Caco-2 (cell line): Measurements from ENCODE around the gene SMIM10L2A. TPM values are rescaled to one million over a fixed set of nuclear protein-coding genes. Genes with fewer than 3 reads are reported as not detected.

Experiments
- BruUV-seq: library from RNA; stranded (reverse); fragments of 400-500 nt; replicated peaks from 2 replicates; lab custom pipeline; 2021; lab: Mats Ljungman, UMichigan
- CTCF ChIA-PET: fragments of 300-600 bp; sonication (Branson Sonifier 250); formaldehyde crosslinking; loops from one replicate; lab custom pipeline; 2022; ENCODE audit warnings: antibody characterized with exemption; lab: Charles Lee
- POLR2A ChIA-PET: fragments of 300-600 bp; sonication (Branson Sonifier 250); formaldehyde crosslinking; loops from one replicate; lab custom pipeline; 2022; ENCODE audit warnings: antibody characterized with exemption; lab: Charles Lee
- DNase-seq, 2 experiments: peaks; one replicate each; pipeline versions ENCODE4 v3.0.0 to v3.0.0-alpha.2; 2020 to 2022
- H3K27me3 ChIP-seq: replicated peaks from 2 replicates; pipeline ENCODE4 v1.6.0; 2011; ENCODE audit warnings: low read length; ENCODE audit not compliant: control insufficient read depth, insufficient read depth
- H3K36me3 ChIP-seq: 2 replicates; pipeline ENCODE4 v1.5.1; 2011; ENCODE audit warnings: low read length; ENCODE audit not compliant: control insufficient read depth, insufficient read depth
- H3K4me1 ChIP-seq: fragments of 250-450 bp; sonication (Bioruptor Pico); 2 replicates; pipeline ENCODE4 v1.5.1; 2020; ENCODE audit warnings: mild to moderate bottlenecking
- H3K4me3 ChIP-seq: 2 replicates; pipeline ENCODE4 v1.5.1; 2011; ENCODE audit warnings: low read depth, mild to moderate bottlenecking, control low read depth, low read length
- H3K9me3 ChIP-seq: fragments of 250-450 bp; sonication (Bioruptor Pico); 2 replicates; pipeline ENCODE4 v1.5.1; 2020; ENCODE audit warnings: mild to moderate bottlenecking, moderate library complexity
- H3K27ac Mint-ChIP-seq: one replicate; pipeline ENCODE4 v1.8.0; 2022; ENCODE audit warnings: mixed read lengths; ENCODE audit not compliant: unreplicated experiment
- H3K27me3 Mint-ChIP-seq: one replicate; pipeline ENCODE4 v1.8.0; 2022; ENCODE audit warnings: mixed read lengths; ENCODE audit not compliant: insufficient read depth, unreplicated experiment
- H3K36me3 Mint-ChIP-seq: one replicate; pipeline ENCODE4 v1.8.0; 2022; ENCODE audit warnings: mild to moderate bottlenecking, mixed read lengths; ENCODE audit not compliant: insufficient read depth, unreplicated experiment
- H3K4me1 Mint-ChIP-seq: one replicate; pipeline ENCODE4 v1.8.0; 2022; ENCODE audit warnings: low read depth, mixed read lengths; ENCODE audit not compliant: unreplicated experiment
- H3K4me3 Mint-ChIP-seq: one replicate; pipeline ENCODE4 v1.8.0; 2022; ENCODE audit warnings: mild to moderate bottlenecking, moderate library complexity, mixed read lengths; ENCODE audit not compliant: unreplicated experiment
- H3K9me3 Mint-ChIP-seq: one replicate; pipeline ENCODE4 v1.8.0; 2022; ENCODE audit warnings: mixed read lengths; ENCODE audit not compliant: unreplicated experiment
- intact Hi-C: fragments of 100-400 bp; cut with micrococcal nuclease; formaldehyde crosslinking; loops from one replicate; pipeline ENCODE4 v1.10.0; 2022; ENCODE audit not compliant: unreplicated experiment
- total RNA-seq: library from RNA; stranded (reverse); gene quantifications from 2 replicates; pipeline ENCODE4 v1.2.3, GENCODE V29; 2022
- TF ChIP-seq, protein P1 (sequence below), 2 experiments: fragments of 200-600 bp in 1 of 2; IDR thresholded peaks; 1 replicate in 1 of 2; 2 replicates in 1 of 2; pipeline versions ENCODE4 v1.5.1 to v1.8.0; 2011 to 2022; ENCODE audit warnings: antibody characterized with exemption in 1 of 2, control low read depth in 1 of 2, inconsistent platforms in 1 of 2, low read depth in 1 of 2, low read length in 1 of 2, mild to moderate bottlenecking in 1 of 2, moderate library complexity in 1 of 2; ENCODE audit not compliant: insufficient read depth in 1 of 2, severe bottlenecking in 1 of 2, unreplicated experiment in 1 of 2

SMIM10L2A gene
- total RNA-seq, 1 experiment from 2014 or later: 2.6 TPM

DNA sequence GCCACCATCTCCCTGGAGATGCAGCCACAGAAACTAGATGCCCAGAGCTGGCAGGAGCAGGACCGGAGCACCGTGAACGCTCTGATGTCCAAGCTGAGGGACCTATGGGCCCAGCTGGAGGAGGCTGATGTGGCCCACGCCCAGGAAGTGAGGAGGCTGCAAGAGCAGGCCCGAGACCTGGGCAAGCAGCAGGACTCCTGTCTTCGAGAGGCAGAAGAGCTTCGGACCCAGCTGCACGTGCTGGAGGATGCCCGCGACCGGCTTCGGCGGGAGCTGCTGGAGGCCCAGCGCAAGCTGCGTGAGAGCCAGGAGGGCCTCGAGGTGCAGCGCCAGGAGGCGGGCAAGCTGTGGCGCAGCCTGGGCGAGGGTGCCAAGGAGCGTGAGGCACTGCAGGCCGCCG is 14.2 kb downstream of the SMIM10L2A start:
- H3K27me3 ChIP-seq: no peaks in the 10 kb centered on the region
- ChIA-PET POLR2A (no interaction called here), CTCF (no interaction called here)
- no peaks in the 10 kb centered on the region for H3K4me1 ChIP-seq
- no peak overlapping the region for H3K27ac Mint-ChIP-seq
- no peaks in the 10 kb centered on the region for H3K36me3 ChIP-seq
- H3K4me3 ChIP-seq: no peak overlapping the region
- no peaks in the 10 kb centered on the region for H3K9me3 ChIP-seq
- intact Hi-C loops: no loop called here
- no peak overlapping the region for H3K4me3 Mint-ChIP-seq
- TF ChIP-seq, protein P1, sequence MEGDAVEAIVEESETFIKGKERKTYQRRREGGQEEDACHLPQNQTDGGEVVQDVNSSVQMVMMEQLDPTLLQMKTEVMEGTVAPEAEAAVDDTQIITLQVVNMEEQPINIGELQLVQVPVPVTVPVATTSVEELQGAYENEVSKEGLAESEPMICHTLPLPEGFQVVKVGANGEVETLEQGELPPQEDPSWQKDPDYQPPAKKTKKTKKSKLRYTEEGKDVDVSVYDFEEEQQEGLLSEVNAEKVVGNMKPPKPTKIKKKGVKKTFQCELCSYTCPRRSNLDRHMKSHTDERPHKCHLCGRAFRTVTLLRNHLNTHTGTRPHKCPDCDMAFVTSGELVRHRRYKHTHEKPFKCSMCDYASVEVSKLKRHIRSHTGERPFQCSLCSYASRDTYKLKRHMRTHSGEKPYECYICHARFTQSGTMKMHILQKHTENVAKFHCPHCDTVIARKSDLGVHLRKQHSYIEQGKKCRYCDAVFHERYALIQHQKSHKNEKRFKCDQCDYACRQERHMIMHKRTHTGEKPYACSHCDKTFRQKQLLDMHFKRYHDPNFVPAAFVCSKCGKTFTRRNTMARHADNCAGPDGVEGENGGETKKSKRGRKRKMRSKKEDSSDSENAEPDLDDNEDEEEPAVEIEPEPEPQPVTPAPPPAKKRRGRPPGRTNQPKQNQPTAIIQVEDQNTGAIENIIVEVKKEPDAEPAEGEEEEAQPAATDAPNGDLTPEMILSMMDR (IDR thresholded peaks at IDR 0.05; ENCODE audit: insufficient read depth in 1 of 2, low read depth in 1 of 2, low read length in 1 of 2, severe bottlenecking in 1 of 2, unreplicated experiment in 1 of 2): no peak
- BruUV-seq: no TSS peak
- H3K36me3 Mint-ChIP-seq: peaks cover 6% of the 10 kb centered on the region
- peaks cover 7% of the 10 kb centered on the region for H3K27me3 Mint-ChIP-seq
- no peaks in the 10 kb centered on the region for H3K4me1 Mint-ChIP-seq
- no peaks in the 10 kb centered on the region for H3K9me3 Mint-ChIP-seq
- DNase-seq: no peak

DNA sequence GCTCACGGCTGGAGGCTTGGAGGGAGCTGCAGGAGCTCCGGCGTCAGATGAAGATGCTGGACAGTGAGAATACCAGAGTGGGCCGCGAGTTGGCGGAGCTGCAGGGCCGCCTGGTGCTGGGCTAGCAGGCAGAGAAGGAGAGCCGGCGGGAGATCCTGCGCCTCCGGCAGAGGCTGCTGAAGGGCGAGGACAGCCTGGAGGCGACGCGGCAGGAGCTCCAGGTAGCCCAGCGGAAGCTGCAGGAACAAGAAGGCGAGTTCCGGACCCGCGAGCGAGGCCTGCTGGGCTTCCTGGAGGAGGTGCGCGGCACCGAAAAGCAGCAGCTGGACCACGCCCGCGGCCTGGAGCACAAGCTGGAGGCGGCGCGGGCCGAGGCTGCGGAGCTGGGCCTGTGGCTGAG is 14.7 kb downstream of the SMIM10L2A start:
- intact Hi-C loops: no loop called here
- no peak overlapping the region for H3K4me3 ChIP-seq
- POLR2A ChIA-PET: no interaction called here
- no peaks in the 10 kb centered on the region for H3K4me1 ChIP-seq
- no peak overlapping the region for H3K27ac Mint-ChIP-seq
- CTCF ChIA-PET: no interaction called here
- H3K27me3 ChIP-seq: no peaks in the 10 kb centered on the region
- H3K36me3 Mint-ChIP-seq: peaks cover 6% of the 10 kb centered on the region
- no peaks in the 10 kb centered on the region for H3K9me3 Mint-ChIP-seq
- no peaks in the 10 kb centered on the region for H3K9me3 ChIP-seq
- peaks cover 1% of the 10 kb centered on the region for H3K27me3 Mint-ChIP-seq
- no peak overlapping the region for H3K4me3 Mint-ChIP-seq
- DNase-seq: no peak
- no TSS peak for BruUV-seq
- H3K4me1 Mint-ChIP-seq: no peaks in the 10 kb centered on the region
- H3K36me3 ChIP-seq: no peaks in the 10 kb centered on the region
- TF ChIP-seq, protein P1 (IDR thresholded peaks at IDR 0.05; ENCODE audit: insufficient read depth in 1 of 2, low read depth in 1 of 2, low read length in 1 of 2, severe bottlenecking in 1 of 2, unreplicated experiment in 1 of 2): no peak

DNA sequence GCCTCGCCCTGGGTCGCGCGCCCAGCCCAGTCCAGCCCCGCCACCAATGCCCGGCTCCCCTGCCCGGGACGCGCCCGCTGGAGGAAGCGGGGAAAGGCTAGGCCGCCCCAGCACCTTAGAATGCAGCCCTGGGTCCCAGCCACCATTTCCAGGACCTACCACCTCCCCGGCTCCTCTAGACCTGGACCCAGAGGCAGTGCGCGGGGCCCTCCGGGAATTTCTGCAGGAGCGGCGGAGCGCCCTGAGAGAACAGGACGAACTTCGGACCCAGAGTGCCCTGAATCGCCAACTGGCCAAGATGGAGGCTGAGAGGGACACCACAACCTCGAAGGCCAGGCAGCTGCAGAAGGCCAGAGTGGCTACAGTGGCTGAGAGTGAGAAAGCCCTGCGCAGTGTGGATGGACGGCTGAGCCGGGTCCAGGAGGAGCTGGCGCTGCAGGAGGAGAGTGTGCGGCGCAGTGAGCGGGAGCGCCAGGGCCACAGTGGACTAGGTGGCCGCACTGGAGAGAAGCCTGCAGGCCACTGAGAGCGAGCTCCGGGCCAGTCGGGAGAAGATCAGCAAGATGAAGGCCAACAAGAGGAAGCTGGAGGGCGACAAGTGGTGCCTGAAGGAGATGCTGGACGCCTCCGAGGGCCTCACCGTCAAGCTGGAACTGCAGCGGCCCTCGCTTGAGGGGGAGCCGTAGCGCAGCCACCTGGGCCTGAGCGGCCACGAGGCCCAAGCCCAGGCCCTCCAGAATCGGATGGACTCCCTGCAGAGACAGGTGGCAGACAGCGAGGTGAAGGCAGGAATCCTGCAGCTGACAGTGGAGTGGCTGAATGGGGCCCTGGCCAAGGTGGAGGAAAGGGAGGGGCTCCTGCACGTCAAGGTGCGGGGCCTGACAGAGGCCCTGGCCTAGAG is 15.5 kb downstream of the SMIM10L2A start:
- peaks cover 6% of the 10 kb centered on the region for H3K36me3 Mint-ChIP-seq
- intact Hi-C loops: no loop called here
- ChIA-PET POLR2A (no interaction called here), CTCF (no interaction called here)
- H3K9me3 ChIP-seq: no peaks in the 10 kb centered on the region
- H3K27me3 ChIP-seq: no peaks in the 10 kb centered on the region
- no peak for DNase-seq
- no peak overlapping the region for H3K4me3 ChIP-seq
- no TSS peak for BruUV-seq
- H3K27ac Mint-ChIP-seq: no peak overlapping the region
- H3K4me1 ChIP-seq: no peaks in the 10 kb centered on the region
- no peaks in the 10 kb centered on the region for H3K9me3 Mint-ChIP-seq
- H3K4me3 Mint-ChIP-seq: no peak overlapping the region
- no peaks in the 10 kb centered on the region for H3K27me3 Mint-ChIP-seq
- H3K36me3 ChIP-seq: no peaks in the 10 kb centered on the region
- TF ChIP-seq, protein P1 (IDR thresholded peaks at IDR 0.05; ENCODE audit: insufficient read depth in 1 of 2, low read depth in 1 of 2, low read length in 1 of 2, severe bottlenecking in 1 of 2, unreplicated experiment in 1 of 2): no peak
- no peaks in the 10 kb centered on the region for H3K4me1 Mint-ChIP-seq
